CD4-positive, alpha-beta T cell treated with Interleukin-12 subunit alpha and Interleukin-12 subunit beta, for 1 hour (primary cell): ENCODE measurements around the gene AKR1C3.

Source experiments
- DNase-seq: peaks from one replicate; pipeline ENCODE4 v3.0.0-alpha.2; 2020

AKR1C3 gene

DNA sequence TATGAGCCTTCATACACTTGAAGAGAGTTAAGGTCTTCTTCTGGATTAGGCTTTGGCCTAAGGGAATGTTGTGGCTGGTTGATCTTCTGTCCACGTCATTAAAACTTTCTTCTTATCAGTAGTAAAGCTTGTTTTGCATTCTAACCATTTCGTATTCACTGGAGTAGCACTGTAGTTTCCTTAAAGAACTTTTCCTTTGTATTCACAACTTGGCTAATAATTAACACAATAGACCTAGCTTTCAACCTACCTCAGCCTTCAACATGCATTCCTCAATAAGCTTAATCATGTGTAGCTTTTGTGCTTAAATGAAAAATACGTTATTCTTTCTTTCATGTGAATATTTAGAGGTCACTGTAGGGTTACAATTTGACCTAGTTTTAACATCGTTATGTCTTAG lies 48.0 kb downstream of the AKR1C3 start:
- no peak for DNase-seq

GRCh38 chr10:5143137-5143536 lies 48.9 kb downstream of the AKR1C3 start:
- DNase-seq = no peak

- DNase-seq = no peak
Observed at GRCh38 chr10:5146920-5147254, 52.7 kb downstream of the AKR1C3 start.

DNA sequence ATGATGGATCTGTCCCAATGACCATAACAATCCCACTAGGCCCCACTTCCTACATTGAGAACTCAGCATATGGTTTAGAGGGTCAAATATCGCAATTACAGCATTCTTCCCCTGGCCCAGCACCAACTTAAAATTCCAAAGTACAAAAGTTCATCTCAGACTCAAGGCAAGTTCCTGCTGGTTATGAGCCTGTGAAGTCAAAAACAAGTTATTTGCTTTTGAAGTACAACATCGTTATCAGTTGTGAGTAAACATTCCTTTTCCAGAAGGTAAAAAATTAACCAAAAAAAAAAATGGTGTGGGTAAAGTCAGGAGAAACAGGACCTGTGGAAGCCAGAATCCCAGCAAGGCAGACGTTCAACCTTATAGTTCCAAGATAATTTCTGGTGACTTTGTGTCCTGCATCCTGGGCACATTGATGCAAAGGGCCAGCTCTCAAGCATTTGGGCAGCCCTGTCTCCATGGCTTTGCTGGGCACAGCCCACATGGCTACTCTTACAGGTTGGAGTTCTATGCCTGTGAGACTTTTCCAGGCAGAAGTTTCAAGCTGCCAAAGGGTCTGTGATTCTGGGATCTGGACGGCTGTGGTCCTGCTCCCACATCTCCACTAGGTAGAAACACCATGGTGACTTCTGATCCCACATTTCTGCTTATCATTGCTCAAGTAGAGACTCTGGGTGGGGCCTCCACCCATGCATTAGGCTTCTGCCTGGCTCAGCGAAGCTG lies 53.2 kb downstream of the AKR1C3 start:
- no peak for DNase-seq

DNA sequence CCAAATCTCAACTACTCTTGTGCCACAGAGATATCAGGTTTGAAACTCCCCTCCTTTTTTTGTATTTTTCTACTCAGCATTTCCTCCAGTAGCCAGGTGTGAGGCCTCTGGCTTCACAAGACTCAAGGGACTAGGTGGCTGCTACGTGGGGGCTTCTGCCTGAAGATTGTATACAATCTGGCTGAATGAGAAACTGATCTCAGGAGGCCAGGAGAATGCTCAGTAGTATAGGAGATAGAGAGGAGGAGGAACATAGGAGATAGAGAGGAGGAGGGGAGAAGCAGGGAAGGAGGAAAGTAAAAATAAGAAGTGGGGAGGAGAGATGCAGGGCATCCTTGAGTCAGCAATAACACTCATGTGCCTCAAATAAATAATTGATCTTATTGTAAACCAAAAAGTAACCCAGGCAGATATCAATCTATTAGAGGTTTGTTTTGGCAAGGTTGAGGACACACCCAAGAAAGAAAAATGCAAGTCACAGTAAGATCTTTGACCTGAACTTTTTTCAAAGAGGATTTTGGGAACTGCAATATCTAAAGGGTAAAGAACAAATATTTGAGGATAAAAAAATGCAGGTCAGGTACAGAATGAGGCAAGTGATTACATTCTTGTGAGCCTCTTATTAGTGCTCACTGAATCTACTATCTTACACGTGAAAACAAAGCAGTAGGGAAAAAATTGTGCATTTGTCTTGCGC lies 53.9 kb downstream of the AKR1C3 start:
- DNase-seq = no peak

DNA sequence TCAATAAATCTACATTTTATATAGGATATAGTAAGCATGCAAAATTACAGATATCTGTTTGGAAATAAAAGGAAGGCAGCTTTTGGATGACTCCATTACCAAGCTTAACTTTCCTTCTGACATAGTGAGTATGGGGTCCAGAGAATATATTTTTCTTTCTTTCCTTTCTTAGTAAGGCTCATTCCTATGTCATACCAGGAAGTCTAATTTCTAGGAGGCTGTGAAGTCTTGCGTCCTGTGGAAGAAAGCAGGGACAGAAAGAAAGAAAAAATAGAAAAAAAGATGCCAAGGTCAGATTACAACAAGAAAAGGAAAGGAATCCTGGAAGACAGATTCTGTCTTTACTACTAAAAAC lies 54.4 kb downstream of the AKR1C3 start:
- no peak for DNase-seq

GRCh38 chr10:5151076-5151475 lies 56.9 kb downstream of the AKR1C3 start:
- no peak for DNase-seq

DNA sequence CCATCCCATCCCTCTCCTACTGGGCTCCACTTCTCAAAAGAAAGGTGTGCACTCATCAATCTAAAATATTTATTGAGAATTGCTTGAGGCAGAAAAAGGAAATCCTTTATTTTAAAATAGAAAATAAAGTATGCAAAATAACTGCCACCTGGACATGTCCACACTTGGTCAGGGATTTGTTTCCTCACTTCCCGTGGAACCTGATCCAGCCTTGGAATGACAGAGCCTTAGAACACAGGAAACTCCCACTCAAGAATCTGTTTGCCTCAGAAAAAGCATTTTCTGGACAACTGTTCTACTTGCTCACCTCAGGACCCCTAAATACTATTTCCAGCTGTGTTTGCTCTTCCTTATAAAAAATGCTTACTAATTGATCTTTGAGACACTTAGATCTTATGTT lies 61.7 kb downstream of the AKR1C3 start:
- no peak for DNase-seq
